ENCODE data around the gene MAP2K7.
A peak's percentile ranks its signal among the peaks of the same experiment; 100 is the strongest.
"Not testable (repeated sequence)": the region's sequence is repeated elsewhere in the genome, so short reads cannot be mapped to it uniquely, and the experiment has no call there.

The MAP2K7 gene

DNA sequence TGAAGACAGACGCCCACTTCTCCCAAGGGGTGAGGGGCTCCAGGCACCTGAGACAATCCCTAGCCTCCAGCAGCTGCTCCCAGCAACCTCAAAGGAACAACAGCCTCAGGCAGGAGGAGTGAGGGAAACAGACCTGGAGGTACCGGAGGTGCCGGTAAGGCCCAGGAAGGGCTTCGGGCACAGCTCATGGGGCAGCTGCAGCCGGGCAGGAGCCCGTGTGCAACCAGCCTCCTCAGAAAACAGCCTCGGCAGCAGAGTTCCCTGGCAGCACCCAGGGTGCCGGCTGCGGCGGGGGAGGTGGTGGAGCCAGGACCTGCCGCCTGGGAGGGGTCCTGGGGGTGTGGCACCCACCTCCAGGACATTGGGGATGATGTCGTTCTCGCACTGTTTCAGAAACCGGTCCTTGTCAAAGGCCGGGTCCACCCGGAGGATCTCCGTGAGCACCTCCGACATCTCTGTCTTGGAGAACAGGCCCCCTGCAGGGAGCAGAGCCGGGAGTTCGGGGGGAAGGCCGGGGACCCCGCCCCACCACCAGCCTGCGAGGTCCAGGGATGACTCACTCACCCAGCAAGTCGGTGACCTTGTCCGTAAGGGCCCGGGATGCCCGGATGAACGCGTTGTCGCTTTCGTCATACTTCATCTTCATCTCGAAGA is 28.7 kb downstream of the MAP2K7 start:
- DNase-seq, result no peak

DNA sequence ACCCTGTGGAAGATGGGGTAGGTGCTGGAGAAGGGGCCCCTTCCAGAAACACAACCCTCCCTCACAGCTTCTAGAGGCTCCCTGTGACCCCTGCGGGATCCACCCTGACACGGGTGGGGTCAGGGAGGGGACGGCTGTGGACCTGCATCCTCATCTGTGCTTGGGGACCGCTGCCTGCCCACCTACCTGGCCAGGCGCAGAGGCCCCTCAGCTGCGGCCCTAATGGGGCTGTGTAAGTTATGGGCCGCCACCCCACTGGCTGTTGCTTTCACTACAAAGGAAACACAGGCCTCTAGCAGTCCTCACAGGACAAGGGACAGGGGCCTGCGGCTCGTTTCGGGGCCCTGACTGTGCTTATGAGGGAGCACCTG is 29.2 kb downstream of the MAP2K7 start:
- DNase-seq, result no peak

DNA sequence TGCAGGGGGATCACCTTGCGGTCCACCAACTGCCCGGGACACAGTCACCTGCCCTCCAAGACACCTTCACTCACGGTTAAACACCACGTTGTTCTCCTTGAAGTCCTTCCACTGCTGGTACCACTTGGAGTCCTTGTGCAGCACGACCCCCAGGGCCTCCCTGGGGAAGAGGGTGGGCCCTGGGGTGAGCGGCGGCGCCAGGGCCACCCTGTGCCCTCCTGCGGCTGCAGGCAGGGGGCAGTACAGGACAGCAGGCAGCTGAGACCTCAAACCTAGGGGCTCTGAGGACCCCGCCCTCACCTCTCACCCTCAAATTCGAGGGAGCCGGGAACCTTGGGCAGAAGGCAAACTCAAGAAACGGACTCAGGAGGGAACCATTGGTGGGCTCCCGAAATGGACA is 29.7 kb downstream of the MAP2K7 start:
- no peak for DNase-seq

DNA sequence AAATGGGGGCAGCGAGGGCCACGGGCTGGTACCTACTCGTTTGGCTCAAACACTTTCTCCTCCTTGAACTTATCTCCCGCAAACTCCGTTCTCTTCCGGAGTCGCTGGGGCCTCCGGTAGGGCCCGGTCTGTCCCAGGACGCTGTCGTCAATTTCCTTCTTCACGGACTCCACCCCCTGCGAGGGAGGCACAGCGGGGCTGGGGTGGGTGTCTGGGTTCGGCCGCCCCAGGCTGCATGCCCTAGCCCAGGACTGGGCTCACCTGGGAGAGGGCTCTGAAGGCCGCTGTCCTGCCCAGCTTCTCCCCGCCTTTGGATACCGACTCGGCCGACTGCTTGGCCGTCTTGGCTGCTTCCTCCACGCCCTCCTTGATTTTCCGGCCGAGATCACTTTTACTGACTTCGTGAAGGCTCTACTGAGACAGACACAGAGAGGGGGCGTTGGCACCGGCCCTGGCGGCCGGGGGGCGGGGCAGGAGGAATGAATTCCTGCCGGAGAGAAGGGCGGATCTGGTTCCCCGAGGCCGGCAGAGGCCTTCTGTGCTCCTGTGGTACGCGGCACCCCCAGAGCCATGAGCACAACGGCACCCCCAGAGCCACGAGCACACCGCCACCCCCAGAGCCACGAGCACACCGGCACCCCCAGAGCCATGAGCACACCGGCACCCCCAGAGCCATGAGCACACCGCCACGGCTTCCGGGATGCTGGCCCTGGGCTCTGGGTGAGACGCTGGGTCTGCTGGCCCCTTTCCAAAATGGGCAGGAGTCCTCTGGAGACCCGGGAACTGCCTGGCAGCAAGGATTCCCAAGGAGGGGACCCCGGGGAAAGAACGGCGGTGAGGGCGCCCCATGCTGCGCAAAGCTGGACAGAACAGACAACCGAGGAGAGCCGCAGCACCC is 30.4 kb downstream of the MAP2K7 start:
- no peak for DNase-seq

DNA sequence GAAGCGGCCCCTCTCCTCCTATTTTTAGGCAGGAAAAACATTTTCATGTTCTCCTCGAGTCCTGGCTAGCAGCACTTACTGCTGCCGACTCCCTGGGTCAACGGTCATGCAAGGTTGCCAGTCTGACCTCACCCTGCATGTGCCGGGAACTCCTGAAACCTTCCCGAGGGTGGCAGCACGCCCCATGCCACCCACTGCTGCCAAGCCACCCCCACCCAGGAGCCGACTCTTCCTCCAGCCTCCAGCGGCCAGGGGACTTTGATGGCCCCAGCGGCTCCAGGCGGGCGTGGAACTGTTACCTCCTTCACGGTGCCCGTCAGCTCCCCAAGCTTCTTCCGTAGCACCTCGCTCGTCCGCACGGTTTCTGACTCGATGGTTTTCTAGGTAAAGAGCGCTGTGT is 31.1 kb downstream of the MAP2K7 start:
- DNase-seq, result no peak

DNA sequence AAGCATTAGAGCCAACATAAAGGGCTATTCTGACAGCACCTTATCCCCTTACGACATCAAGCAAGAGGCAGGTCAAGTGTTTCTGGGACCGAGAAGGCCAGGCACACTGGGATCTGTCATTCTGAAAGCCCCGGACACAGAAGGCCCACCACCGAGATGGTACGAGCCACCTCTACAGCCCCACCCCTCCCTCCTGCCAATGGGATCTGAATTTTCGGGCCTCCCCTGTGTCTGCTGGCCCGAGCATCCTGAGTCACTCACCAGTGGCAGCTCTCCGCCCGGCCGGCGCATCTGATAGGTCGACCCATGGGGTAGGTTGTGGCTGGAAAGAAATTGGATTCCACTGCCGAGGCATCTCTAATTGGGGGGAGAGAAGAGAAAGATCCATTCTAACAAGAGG is 37.2 kb downstream of the MAP2K7 start:
- no peak for DNase-seq

DNA sequence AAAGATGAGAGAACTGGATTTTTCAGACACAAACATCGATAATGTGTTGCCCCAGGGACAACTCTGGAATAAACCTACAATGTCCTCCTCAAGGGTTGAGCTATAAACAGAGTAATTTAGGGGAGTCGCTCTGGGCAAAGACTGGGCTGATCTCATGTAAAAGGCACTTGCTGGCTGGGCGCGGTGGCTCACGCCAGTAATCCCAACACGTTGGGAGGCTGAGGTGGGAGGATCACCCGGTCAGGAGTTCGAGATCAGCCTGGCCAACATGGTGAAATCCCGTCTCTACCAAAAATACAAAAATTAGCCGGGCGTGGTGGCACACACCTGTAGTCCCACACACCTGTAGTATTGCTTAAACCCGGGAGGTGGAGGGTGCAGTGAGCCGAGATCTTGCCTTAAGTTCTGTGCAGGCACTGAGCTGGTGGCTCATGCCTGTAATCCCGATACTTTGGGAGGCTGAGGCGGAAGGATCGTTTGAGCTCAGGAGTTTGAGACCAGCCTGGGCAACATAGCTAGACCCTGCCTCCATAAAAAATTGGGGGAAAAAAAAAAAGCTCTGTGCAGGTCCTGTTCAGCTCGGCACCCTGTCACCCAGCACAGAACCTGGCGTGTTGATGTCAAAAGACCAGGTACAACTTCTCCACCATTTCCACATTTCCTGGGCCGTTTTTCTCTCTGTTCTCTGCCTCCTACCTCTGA is 38.4 kb downstream of the MAP2K7 start:
- no peak for DNase-seq

DNA sequence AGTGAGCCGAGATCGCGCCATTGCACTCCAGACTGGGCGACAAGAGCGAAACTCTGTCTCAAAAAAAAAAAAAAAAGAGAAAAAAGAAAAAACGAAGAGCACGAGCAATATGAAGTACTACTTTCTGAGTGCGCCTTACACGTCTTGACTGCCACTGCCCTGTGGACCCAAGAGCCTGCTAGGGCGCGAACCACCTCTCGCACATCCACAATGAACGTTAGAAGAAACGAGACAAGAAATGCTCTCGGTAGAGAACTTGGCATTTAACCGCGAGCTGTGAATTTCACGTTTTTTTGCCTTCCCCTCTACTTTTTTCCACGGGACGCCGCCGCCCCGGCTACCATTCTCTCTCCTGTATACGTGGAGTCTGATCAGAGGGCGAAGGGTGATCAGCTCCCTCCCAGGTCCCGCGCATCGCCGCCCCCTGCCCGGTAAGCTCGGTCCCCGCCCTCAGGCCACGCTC is 39.3 kb downstream of the MAP2K7 start:
- DNase-seq, result no peak

DNA sequence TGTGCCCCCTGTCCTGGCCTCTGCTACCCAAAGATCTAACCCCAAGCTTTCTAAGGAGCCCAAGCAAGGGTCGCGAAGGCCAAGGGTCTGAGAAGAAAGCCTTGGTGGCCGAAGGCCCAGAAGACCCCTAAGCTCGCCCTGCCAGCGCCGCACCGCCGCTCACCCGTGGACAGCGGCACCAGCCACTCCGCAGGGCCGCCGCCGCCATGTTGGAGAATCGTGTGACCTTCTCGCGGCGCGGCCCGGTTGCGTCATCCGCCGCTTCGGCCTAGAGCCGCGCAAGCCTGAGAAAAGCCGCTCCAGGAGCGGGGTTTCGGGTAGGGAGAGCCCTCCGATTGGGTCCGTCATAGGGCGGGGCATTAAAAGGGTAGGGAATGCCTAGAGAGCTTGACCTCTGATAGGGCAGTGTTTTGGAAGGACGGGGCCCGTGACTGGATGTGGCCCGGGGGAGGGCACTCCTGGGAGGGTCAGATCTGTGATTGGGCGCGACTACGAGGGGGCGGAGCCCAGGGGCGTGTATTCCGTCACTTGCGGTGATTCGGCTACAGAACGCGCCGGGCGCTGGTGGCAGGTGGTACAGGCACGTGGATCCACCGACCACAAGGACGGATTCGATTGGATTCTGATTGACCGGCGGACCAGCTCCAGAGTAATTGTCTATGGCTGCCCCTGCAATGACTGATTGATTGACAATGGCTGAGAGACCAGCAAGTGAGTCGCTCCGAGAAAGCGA is 39.9 kb downstream of the MAP2K7 start, which contains the start of gene TIMM44:
TIMM44 (minus strand) TSS at position 223 of the 733 bp plus-strand sequence; CDS start at position 208, 15 bp downstream.
- peak; percentile 100 for DNase-seq

DNA sequence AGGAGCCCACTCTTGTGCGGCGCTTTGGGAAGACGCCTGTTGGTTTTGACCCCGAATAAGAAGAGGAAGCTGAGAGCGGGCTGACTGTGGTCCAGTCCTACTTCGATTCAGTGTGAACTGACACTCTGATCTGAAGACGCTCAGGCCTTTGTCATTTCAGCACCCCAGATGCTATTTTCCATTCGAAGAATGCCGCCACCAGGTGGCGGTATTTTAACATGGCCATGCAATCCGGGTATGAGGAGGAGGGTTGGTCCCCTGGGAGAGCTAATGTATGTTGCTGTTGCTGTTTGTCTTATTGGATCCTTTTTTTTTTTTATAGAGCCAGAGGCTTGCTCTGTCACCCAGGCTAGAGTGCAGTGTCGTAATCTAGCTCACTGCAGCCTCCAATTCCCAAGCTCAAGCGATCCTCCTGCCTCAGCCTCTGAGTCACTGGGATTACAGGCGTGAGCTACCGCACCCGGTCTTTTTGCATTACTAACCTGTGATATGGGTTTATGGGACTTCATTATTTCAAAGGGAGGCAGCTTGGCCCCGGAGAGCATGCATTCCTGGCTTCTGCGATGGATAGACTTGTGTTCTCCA is 40.6 kb downstream of the MAP2K7 start:
- peak; percentile 87 to 95 for DNase-seq

DNA sequence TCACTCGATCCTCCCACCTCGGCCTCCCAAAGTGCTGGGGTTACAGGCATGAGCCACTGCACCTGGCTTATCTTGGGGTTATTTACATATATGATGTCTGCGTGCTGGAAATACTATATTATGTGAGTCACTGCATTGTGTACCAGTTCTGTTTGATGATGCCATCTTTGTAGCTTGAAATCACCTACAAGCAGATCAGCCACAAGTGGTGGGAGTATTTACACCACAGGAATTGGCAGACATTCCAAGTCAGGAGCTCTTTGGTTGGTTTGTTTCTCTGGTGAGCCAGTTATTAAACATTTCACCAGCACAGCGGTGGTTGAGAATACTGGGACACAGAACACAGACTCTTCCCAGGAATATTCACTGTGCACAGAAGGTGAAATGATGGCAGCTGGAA is 44.3 kb downstream of the MAP2K7 start:
- DNase-seq, result no peak

DNA sequence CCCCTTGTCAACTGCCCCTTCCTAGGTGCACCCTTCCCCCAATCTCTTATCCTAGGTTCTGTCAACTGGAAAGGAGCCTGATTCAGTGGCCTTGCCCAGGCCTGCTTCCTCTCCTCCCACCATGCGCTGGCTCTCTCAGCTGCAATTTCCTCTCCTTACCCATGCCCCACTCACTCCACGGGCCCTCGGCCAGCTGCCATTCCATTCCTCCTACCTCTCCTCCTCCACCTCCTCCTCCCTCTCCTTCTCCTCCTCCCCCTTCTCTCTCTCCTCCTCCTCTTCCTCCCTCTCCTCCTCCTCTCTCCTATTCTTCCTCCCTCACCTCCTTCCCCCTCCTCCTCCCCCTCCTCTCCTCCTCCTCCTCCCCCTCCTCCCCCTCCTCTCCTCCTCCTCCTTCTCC is 49.4 kb downstream of the MAP2K7 start:
- DNase-seq, result no peak

DNA sequence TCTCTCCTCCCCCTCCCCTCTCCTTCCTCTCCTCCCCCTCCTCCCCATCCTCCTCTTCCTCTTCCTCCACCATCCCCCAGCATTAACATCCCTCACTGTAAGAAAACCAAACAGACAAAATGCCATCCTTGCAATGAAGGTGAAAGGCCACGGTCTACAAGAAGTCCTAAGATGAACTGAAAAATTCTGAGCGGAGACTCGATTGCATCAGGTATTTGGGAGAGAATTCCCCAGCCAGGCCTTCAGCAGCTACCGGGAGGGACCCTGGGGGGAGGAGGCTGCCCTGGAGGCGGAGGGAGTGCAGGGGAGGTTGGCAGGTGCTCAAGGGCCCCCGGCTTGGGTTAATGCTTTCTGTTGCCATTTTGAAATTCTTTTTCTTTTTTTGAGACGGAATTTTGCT is 49.9 kb downstream of the MAP2K7 start:
- DNase-seq, result no peak

DNA sequence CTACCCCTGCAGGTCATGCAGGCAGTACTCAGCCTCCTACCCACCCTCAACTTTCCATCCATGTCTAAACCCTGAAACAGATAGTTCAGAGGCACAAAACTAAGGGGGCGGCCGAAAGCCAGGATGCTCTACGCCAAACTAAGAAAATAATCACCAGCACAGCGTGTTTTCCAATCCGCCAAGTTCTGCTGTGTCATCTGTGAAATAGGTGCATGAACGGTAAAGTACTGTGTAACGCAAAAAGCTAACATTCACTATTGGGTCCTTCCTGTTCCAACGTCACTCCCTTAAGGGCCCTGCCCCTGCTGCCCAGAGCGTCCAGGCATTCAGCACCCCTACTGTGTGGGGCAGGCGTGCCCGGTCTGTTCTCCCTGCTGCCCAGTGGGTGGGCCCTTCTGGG is 52.0 kb downstream of the MAP2K7 start:
- DNase-seq, result no peak

DNA sequence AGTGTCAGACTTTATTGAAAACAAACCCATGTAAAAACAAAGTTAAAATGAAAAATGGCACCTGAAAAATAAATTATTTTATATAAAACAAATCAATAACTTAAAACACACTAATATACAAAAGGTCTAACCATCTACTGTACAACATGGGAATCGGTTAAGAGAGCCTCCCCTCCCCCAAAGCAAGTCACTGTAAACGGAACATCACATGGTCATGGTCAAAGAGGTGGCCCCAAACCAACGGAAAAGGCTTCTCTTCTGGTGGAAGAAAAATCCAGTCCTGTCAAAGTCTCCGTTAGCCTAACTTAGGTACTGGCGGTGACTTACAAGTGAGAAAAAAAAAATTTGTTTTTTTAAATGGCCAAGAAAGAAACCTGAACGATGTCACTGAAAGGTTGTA is 55.5 kb downstream of the MAP2K7 start:
- no peak for DNase-seq

DNA sequence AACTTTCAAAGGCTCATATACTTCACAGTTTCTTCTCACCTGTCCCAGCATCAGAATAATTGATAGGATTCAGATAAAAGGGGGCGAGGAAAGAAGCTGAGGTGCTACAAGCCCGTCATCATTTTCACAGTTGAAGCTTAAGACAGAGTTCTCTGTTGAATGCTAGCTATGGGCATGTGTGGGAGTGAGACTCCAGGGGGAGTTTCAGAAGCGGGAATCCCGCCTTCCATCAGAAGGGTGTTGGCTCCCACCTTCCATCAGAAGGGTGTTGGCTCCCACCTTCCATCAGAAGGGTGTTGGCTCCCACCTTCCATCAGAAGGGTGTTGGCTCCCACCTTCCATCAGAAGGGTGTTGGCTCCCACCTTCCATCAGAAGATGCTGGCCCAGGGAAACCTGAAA is 57.4 kb downstream of the MAP2K7 start:
- DNase-seq, result not testable (repeated sequence)

DNA sequence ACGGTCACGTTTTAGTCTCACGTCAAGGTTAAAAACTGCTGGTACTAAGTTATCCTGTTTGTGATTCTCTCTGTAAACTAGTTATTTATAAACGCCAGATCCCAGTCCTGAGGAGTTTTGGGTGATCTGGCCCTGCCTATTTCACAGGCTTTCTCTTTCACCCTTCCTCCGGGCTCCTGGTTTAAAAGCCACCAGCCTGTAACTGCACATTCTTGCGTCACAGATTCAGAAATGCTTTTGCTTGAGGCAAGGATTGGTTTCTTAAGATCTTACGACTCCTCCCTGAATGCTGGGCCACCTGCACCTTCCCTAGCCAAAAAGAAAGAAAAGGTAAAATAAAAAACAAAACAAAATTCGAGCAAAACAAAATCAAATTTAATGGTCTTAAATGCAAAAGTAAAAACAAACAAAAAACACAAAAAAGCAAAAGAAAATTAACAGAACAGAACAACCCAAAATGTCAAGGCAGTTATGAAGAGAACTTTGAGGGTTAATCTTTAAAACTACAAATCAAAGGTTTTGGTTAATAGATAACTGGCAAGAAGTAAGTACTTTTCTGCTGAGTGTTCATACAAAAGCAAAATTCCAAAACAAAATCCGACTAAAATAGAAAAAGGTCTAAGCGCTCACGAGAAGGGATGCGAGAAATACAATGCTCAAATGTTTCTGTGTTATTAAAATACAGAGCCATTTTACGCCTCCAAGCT is 58.4 kb downstream of the MAP2K7 start:
- DNase-seq, result no peak

DNA sequence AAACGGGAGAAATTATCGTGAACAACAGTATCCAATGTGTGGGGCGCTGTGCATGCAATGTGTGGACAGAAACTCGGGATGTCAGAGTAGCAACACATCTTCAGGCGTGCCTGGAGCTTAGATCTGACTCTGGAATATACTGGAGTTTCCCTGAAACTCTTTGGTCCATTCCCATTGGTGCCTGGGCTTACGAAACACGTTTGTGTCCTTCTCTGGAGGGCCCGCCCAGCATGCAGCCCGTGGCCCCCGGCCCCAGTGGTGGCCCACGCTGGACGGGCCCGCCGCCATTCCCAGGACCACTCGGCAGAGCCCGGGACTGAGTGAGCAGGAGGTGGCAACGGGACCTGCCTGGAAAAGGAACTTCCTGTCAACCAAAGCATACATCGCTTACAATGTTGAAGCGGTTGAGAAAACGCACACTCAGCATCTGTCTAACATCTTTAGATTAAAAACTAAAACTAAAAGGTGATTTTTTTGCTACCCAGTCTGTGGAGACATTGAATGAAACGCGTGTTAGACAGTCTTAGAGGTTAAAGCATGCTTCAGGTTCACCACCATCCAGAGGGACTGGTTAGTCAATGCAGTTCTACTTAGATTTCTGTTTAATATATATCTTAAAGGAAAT is 59.1 kb downstream of the MAP2K7 start:
- no peak for DNase-seq

DNA sequence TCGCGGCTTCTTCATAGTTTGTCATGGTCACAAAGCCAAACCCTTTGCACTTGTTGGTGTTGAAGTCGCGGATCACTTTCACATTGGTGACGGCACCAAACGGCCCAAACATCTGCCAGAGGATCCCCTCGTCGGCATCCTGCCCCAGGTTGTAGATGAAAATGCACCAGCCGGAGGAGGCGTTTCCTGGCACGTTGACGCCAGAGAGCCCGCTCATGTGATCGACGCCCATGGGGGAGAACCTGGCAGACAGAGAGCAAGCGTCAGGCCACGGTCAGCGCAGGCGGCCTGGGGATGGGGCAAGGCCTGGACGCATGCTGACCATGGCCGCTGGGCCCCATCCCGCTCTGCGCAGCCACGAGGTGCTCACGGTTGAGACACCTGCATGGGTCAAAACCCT is 59.9 kb downstream of the MAP2K7 start:
- DNase-seq, result no peak

Data from NCI-H524 (cell line).